HCT116 (cell line): ENCODE measurements around the gene ARHGAP8. TPM values are rescaled to one million over a fixed set of nuclear protein-coding genes. Genes with fewer than 3 reads are reported as not detected.

Experiments used
- ATAC-seq: fragments of 200-7000 bp; cut with Tn5 transposase; 2 replicates; pipeline ENCODE4 v1.9.1; 2020; ENCODE audit warnings: mild to moderate bottlenecking, moderate library complexity
- BruUV-seq: library from RNA; stranded (reverse); fragments of 400-500 nt; replicated peaks from 2 replicates; lab custom pipeline; 2021; lab: Mats Ljungman, UMichigan
- CTCF ChIA-PET: fragments of 300-600 bp; sonication (Branson Sonifier 250); formaldehyde crosslinking; loops from one replicate; lab custom pipeline; 2021; ENCODE audit warnings: antibody characterized with exemption; lab: Charles Lee
- POLR2A ChIA-PET: fragments of 300-600, 350-600 bp; sonication (Branson Sonifier 250); formaldehyde crosslinking; loops from one replicate; lab custom pipeline; 2021; ENCODE audit warnings: antibody characterized with exemption; lab: Charles Lee
- RAD21 ChIA-PET, 2 experiments: fragments of 300-600 bp; sonication (Branson Sonifier 250); formaldehyde crosslinking; loops; one replicate each; lab custom pipeline; 2023; ENCODE audit warnings: low total read pairs in 2 of 2; ENCODE audit not compliant: uncharacterized antibody in 2 of 2, unreplicated experiment in 2 of 2, low non-redundant PET in 1 of 2; lab: Charles Lee
- DNase-seq: peaks from one replicate; pipeline ENCODE4 v3.0.0-alpha.2; 2010; ENCODE audit warnings: low read depth, low spot score
- H2AFZ ChIP-seq: fragments of 200-600 bp; shearing (Covaris generic), sonication (generic); 2 replicates; pipeline ENCODE4 v1.6.1; 2017; ENCODE audit warnings: low read depth, mixed run types, mixed read lengths, antibody characterized with exemption, low read length; ENCODE audit not compliant: poor library complexity, severe bottlenecking
- H3K27ac ChIP-seq: 2 replicates; pipeline ENCODE4 v1.5.1; 2012; ENCODE audit warnings: low read depth, low read length
- H3K27me3 ChIP-seq: fragments of 200-600 bp; sonication (generic); 2 replicates; pipeline ENCODE4 v1.6.1; 2016; ENCODE audit warnings: mixed run types, low read length, mixed read lengths; ENCODE audit not compliant: insufficient read depth
- H3K36me3 ChIP-seq, 2 experiments: fragments of 200-500 bp in 1 of 2; fragments of 200-600 bp in 1 of 2; sonication (Bioruptor generic) in 1 of 2; sonication (generic) in 1 of 2; 2 replicates each; pipeline versions ENCODE4 v1.5.1 to v1.6.1; 2014 to 2016; ENCODE audit warnings: low read length in 2 of 2, inconsistent platforms in 1 of 2, mixed read lengths in 1 of 2, mixed run types in 1 of 2; ENCODE audit not compliant: insufficient read depth in 2 of 2, control insufficient read depth in 1 of 2
- H3K4me1 ChIP-seq, 2 experiments: fragments of 200-600 bp in 1 of 2; sonication (generic) in 1 of 2; 2 replicates each; pipeline versions ENCODE4 v1.5.1 to v1.6.1; 2012 to 2017; ENCODE audit warnings: low read length in 2 of 2, inconsistent platforms in 1 of 2, mild to moderate bottlenecking in 1 of 2, mixed read lengths in 1 of 2, mixed run types in 1 of 2, moderate library complexity in 1 of 2; ENCODE audit not compliant: insufficient read depth in 2 of 2, control insufficient read depth in 1 of 2
- H3K4me2 ChIP-seq: fragments of 200-600 bp; sonication (generic); 2 replicates; pipeline ENCODE4 v1.6.1; 2017; ENCODE audit warnings: mixed run types, low read length, mixed read lengths
- H3K4me3 ChIP-seq, 2 experiments: fragments of 200-600 bp in 1 of 2; sonication (generic) in 1 of 2; replicated peaks in 1 of 2; 2 replicates each; pipeline ENCODE4 v1.5.1; 2011 to 2016; ENCODE audit warnings: low read length in 2 of 2, control low read depth in 1 of 2, low read depth in 1 of 2, mild to moderate bottlenecking in 1 of 2, mixed read lengths in 1 of 2, mixed run types in 1 of 2
- H3K79me2 ChIP-seq: fragments of 200-600 bp; sonication (generic); 2 replicates; pipeline ENCODE4 v1.6.1; 2017; ENCODE audit warnings: mild to moderate bottlenecking, mixed run types, low read length, moderate library complexity, mixed read lengths; ENCODE audit not compliant: insufficient read depth
- H3K9ac ChIP-seq: fragments of 200-600 bp; sonication (generic); 2 replicates; pipeline ENCODE4 v1.6.1; 2016; ENCODE audit warnings: low read length, mixed read lengths
- H3K9me2 ChIP-seq: fragments of 200-600 bp; sonication (generic), shearing (Covaris generic); 2 replicates; pipeline ENCODE4 v1.6.1; 2017; ENCODE audit warnings: mixed run types, mild to moderate bottlenecking, moderate library complexity; ENCODE audit not compliant: insufficient read depth
- H3K9me3 ChIP-seq, 2 experiments: fragments of 200-500 bp in 1 of 2; fragments of 200-600 bp in 1 of 2; sonication (Bioruptor generic) in 1 of 2; sonication (generic) in 1 of 2; 2 replicates each; pipeline ENCODE4 v1.6.1; 2014 to 2017; ENCODE audit warnings: low read length in 2 of 2, mixed read lengths in 2 of 2, inconsistent platforms in 1 of 2, low read depth in 1 of 2, mild to moderate bottlenecking in 1 of 2, mixed run types in 1 of 2, moderate library complexity in 1 of 2; ENCODE audit not compliant: control insufficient read depth in 1 of 2, insufficient read depth in 1 of 2
- H4K20me1 ChIP-seq: fragments of 200-600 bp; sonication (generic), shearing (Covaris generic); 2 replicates; pipeline ENCODE4 v1.6.1; 2017; ENCODE audit warnings: mixed run types, mild to moderate bottlenecking, moderate library complexity; ENCODE audit not compliant: insufficient read depth
- CBX3 ChIP-seq: IDR thresholded peaks from 2 replicates; pipeline ENCODE4 v1.6.1; 2012; ENCODE audit warnings: low read depth
- CEBPB ChIP-seq: IDR thresholded peaks from 2 replicates; pipeline ENCODE4 v1.6.1; 2012; ENCODE audit warnings: low read depth
- EGR1 ChIP-seq: IDR thresholded peaks from 2 replicates; pipeline ENCODE4 v1.6.1; 2012; ENCODE audit warnings: low read depth
- EZH2 ChIP-seq: fragments of 200-600 bp; sonication (generic); IDR thresholded peaks from 2 replicates; pipeline ENCODE4 v1.6.1; 2017; ENCODE audit warnings: antibody characterized with exemption, mixed run types
- POLR2A ChIP-seq: IDR thresholded peaks from 2 replicates; pipeline ENCODE4 v1.7.0; 2011; ENCODE audit warnings: borderline replicate concordance; ENCODE audit not compliant: insufficient read depth, insufficient read length; ENCODE audit errors: extremely low read depth
- POLR2AphosphoS5 ChIP-seq: IDR thresholded peaks from 2 replicates; pipeline ENCODE4 v1.6.1; 2011; ENCODE audit warnings: mild to moderate bottlenecking, low read depth, low read length, moderate library complexity
- RAD21 ChIP-seq: IDR thresholded peaks from 2 replicates; pipeline ENCODE4 v1.6.1; 2012; ENCODE audit warnings: low read depth, mild to moderate bottlenecking
- SIN3A ChIP-seq: IDR thresholded peaks from 2 replicates; pipeline ENCODE4 v1.6.1; 2012; ENCODE audit warnings: low read depth
- SRF ChIP-seq: IDR thresholded peaks from 2 replicates; pipeline ENCODE4 v1.6.1; 2012; ENCODE audit warnings: low read depth
- YY1 ChIP-seq: IDR thresholded peaks from 2 replicates; pipeline ENCODE4 v1.6.1; 2011; ENCODE audit warnings: low read length, low read depth, moderate library complexity, mild to moderate bottlenecking; ENCODE audit not compliant: insufficient replicate concordance; ENCODE audit errors: extremely low read depth
- ZFX ChIP-seq: fragments of 450-650 bp; IDR thresholded peaks from 2 replicates; pipeline ENCODE4 v1.6.1; 2017
- intact Hi-C: fragments of 100-400 bp; cut with micrococcal nuclease; formaldehyde crosslinking; loops from 2 replicates; pipeline ENCODE4 v1.10.0; 2022
- total RNA-seq: library from RNA; stranded (reverse); gene quantifications from one replicate; pipeline ENCODE4 v1.2.1, GENCODE V29; 2021; ENCODE audit not compliant: unreplicated experiment
- TF ChIP-seq, protein P1 (sequence below): IDR thresholded peaks from 2 replicates; pipeline ENCODE4 v1.6.1; 2011; ENCODE audit warnings: mild to moderate bottlenecking, low read length, moderate library complexity; ENCODE audit not compliant: insufficient replicate concordance; ENCODE audit errors: extremely low read depth
- TF ChIP-seq, protein P2 (sequence below): IDR thresholded peaks from 2 replicates; pipeline ENCODE4 v1.6.1; 2012
- TF ChIP-seq, protein P3 (sequence below), 3 experiments: fragments of 200-600 bp in 1 of 3; sonication (generic) in 1 of 3; IDR thresholded peaks in 2 of 3; conservative IDR thresholded peaks in 1 of 3; 2 replicates each; pipeline ENCODE4 v1.5.1; 2012 to 2017; ENCODE audit warnings: low read depth in 2 of 3, low read length in 2 of 3, antibody characterized with exemption in 1 of 3, borderline replicate concordance in 1 of 3, control low read depth in 1 of 3, mild to moderate bottlenecking in 1 of 3, mixed read lengths in 1 of 3, mixed run types in 1 of 3, moderate library complexity in 1 of 3; ENCODE audit not compliant: insufficient read depth in 1 of 3
- TF ChIP-seq, protein P4 (sequence below): IDR thresholded peaks from 2 replicates; pipeline ENCODE4 v1.6.1; 2012; ENCODE audit warnings: low read depth
- TF ChIP-seq, protein P5 (sequence below): IDR thresholded peaks from 2 replicates; pipeline ENCODE4 v1.6.1; 2012

The ARHGAP8 gene
- total RNA-seq, 1 experiment from 2014 or later: 67.5 TPM

DNA sequence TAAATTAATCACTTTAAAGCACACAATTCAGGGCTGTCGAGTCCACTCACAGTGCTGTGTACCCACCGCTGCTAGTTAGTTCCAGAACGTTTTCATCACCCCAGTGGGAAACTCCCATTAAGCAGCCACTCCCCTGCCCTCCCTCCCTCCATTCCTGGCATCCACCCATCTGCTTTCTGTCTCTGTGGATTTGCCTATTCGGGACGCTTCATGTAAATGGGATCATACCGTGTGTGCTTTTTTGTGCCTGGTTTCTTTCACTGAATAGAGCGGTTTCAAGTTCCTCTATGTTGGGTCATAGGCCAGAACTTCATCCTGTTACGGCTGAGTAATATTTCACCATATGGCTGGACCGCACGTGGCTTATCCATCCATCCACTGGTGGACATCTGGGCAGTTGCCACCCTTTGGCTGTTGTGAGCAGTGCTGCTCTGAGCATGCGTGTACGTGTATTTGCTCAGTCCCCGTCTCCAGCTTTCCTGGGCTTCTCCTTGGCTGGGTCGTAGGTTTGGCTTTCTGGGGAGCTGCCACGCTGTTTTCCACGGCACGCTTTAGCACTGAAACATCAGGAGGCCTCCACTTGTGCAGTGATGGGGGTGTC is 30.1 kb downstream of the ARHGAP8 start:
- H3K79me2 ChIP-seq: peaks cover 80% of the 10 kb centered on the region
- no peak overlapping the region for H3K4me3 ChIP-seq
- ChIA-PET POLR2A (no interaction called here), RAD21 (no interaction called here), CTCF (no interaction called here)
- DNase-seq: no peak
- H3K27ac ChIP-seq: no peak overlapping the region
- H3K36me3 ChIP-seq: peaks cover 4 to 8% of the 10 kb centered on the region in 2 experiments; a peak in 2 of 4 replicates
- no peak overlapping the region for H3K4me2 ChIP-seq
- H3K9me2 ChIP-seq: no peaks in the 10 kb centered on the region
- no peak for ATAC-seq
- H4K20me1 ChIP-seq: no peaks in the 10 kb centered on the region
- BruUV-seq: no TSS peak
- TF ChIP-seq ZFX (no peak), EGR1 (no peak), POLR2AphosphoS5 (no peak), RAD21 (no peak), EZH2 (no peak), SRF (no peak), YY1 (no peak), CBX3 (no peak), CEBPB (no peak), SIN3A (no peak), POLR2A (no peak)
- TF ChIP-seq, protein P1, sequence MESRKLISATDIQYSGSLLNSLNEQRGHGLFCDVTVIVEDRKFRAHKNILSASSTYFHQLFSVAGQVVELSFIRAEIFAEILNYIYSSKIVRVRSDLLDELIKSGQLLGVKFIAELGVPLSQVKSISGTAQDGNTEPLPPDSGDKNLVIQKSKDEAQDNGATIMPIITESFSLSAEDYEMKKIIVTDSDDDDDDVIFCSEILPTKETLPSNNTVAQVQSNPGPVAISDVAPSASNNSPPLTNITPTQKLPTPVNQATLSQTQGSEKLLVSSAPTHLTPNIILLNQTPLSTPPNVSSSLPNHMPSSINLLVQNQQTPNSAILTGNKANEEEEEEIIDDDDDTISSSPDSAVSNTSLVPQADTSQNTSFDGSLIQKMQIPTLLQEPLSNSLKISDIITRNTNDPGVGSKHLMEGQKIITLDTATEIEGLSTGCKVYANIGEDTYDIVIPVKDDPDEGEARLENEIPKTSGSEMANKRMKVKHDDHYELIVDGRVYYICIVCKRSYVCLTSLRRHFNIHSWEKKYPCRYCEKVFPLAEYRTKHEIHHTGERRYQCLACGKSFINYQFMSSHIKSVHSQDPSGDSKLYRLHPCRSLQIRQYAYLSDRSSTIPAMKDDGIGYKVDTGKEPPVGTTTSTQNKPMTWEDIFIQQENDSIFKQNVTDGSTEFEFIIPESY: no peak
- TF ChIP-seq, protein P2, sequence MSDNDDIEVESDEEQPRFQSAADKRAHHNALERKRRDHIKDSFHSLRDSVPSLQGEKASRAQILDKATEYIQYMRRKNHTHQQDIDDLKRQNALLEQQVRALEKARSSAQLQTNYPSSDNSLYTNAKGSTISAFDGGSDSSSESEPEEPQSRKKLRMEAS: no peak
- TF ChIP-seq, protein P3, sequence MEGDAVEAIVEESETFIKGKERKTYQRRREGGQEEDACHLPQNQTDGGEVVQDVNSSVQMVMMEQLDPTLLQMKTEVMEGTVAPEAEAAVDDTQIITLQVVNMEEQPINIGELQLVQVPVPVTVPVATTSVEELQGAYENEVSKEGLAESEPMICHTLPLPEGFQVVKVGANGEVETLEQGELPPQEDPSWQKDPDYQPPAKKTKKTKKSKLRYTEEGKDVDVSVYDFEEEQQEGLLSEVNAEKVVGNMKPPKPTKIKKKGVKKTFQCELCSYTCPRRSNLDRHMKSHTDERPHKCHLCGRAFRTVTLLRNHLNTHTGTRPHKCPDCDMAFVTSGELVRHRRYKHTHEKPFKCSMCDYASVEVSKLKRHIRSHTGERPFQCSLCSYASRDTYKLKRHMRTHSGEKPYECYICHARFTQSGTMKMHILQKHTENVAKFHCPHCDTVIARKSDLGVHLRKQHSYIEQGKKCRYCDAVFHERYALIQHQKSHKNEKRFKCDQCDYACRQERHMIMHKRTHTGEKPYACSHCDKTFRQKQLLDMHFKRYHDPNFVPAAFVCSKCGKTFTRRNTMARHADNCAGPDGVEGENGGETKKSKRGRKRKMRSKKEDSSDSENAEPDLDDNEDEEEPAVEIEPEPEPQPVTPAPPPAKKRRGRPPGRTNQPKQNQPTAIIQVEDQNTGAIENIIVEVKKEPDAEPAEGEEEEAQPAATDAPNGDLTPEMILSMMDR (IDR thresholded peaks at IDR 0.05 in 2 of 3, conservative IDR thresholded peaks at IDR 0.05 in 1 of 3; ENCODE audit: borderline replicate concordance in 1 of 3, insufficient read depth in 1 of 3, low read depth in 2 of 3, low read length in 2 of 3): no peak
- TF ChIP-seq, protein P4, sequence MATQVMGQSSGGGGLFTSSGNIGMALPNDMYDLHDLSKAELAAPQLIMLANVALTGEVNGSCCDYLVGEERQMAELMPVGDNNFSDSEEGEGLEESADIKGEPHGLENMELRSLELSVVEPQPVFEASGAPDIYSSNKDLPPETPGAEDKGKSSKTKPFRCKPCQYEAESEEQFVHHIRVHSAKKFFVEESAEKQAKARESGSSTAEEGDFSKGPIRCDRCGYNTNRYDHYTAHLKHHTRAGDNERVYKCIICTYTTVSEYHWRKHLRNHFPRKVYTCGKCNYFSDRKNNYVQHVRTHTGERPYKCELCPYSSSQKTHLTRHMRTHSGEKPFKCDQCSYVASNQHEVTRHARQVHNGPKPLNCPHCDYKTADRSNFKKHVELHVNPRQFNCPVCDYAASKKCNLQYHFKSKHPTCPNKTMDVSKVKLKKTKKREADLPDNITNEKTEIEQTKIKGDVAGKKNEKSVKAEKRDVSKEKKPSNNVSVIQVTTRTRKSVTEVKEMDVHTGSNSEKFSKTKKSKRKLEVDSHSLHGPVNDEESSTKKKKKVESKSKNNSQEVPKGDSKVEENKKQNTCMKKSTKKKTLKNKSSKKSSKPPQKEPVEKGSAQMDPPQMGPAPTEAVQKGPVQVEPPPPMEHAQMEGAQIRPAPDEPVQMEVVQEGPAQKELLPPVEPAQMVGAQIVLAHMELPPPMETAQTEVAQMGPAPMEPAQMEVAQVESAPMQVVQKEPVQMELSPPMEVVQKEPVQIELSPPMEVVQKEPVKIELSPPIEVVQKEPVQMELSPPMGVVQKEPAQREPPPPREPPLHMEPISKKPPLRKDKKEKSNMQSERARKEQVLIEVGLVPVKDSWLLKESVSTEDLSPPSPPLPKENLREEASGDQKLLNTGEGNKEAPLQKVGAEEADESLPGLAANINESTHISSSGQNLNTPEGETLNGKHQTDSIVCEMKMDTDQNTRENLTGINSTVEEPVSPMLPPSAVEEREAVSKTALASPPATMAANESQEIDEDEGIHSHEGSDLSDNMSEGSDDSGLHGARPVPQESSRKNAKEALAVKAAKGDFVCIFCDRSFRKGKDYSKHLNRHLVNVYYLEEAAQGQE: no peak
- TF ChIP-seq, protein P5, sequence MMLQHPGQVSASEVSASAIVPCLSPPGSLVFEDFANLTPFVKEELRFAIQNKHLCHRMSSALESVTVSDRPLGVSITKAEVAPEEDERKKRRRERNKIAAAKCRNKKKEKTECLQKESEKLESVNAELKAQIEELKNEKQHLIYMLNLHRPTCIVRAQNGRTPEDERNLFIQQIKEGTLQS: no peak
- no peak overlapping the region for H2AFZ ChIP-seq
- H3K4me1 ChIP-seq: peaks cover 3 to 9% of the 10 kb centered on the region in 2 experiments; a peak in 1 of 4 replicates
- H3K9me3 ChIP-seq: no peaks in the 10 kb centered on the region
- H3K9ac ChIP-seq: no peak overlapping the region
- H3K27me3 ChIP-seq: no peaks in the 10 kb centered on the region
- intact Hi-C loops: no loop called here
